Measurements from ENCODE around the gene RNF212B.

- TF ChIP-seq CTCF (IDR thresholded peaks at IDR 0.05) (no peak), POLR2A (IDR thresholded peaks at IDR 0.05) (no peak)
Observed at GRCh38 chr14:23248601-23249000, 10.9 kb downstream of the RNF212B start.

Data from lower leg skin (tissue), 3 donors.